Transverse colon (tissue), 4 donors: Measurements from ENCODE around the gene RNF130. TPM values are rescaled to one million over a fixed set of nuclear protein-coding genes. Genes with fewer than 3 reads are reported as not detected.

Experiments used
- DNase-seq: peaks from one replicate; pipeline ENCODE4 v3.0.0-alpha.2; 2019
- H3K27ac ChIP-seq, 4 donors: fragments of 200-600 bp; sonication (generic); 2 replicates each; pipeline ENCODE4 v1.5.1; 2016 to 2018; ENCODE audit warnings: inconsistent platforms in 4 of 4
- H3K27me3 ChIP-seq: fragments of 200-600 bp; sonication (generic); 2 replicates; pipeline ENCODE4 v1.5.1; 2017; ENCODE audit warnings: inconsistent platforms
- H3K36me3 ChIP-seq, 4 donors: fragments of 200-600 bp; sonication (generic); 2 replicates each; pipeline ENCODE4 v1.5.1; 2017 to 2019; ENCODE audit warnings: inconsistent platforms in 4 of 4
- H3K4me1 ChIP-seq, 4 donors: fragments of 200-600 bp; sonication (generic); 2 replicates each; pipeline ENCODE4 v1.5.1; 2017 to 2020; ENCODE audit warnings: inconsistent platforms in 4 of 4
- H3K4me3 ChIP-seq, 4 donors: fragments of 200-600 bp; sonication (generic); 1 replicate in 1 of 4; 2 replicates in 3 of 4; pipeline versions ENCODE4 v1.5.1 to v1.6.1; 2017 to 2019; ENCODE audit warnings: inconsistent platforms in 4 of 4
- H3K9me3 ChIP-seq, 2 donors: fragments of 200-600 bp; sonication (generic); 2 replicates each; pipeline ENCODE4 v1.5.1; 2017 to 2019; ENCODE audit warnings: inconsistent platforms in 2 of 2
- CTCF ChIP-seq, 5 experiments: fragments of 200-600 bp in 3 of 5; fragments of 450-650 bp in 2 of 5; sonication (generic) in 3 of 5; IDR thresholded peaks; 1 replicate in 2 of 5; 2 replicates in 3 of 5; pipeline ENCODE4 v1.5.1; 2016 to 2017; ENCODE audit warnings: antibody characterized with exemption in 5 of 5, inconsistent platforms in 3 of 5, mild to moderate bottlenecking in 2 of 5, moderate library complexity in 1 of 5
- EP300 ChIP-seq: sonication (generic); formaldehyde crosslinking; IDR thresholded peaks from one replicate; pipeline ENCODE4 v1.6.1; 2017; ENCODE audit warnings: antibody characterized with exemption, low read depth
- POLR2A ChIP-seq: fragments of 450-650 bp; IDR thresholded peaks from one replicate; pipeline ENCODE4 v1.6.1; 2016; ENCODE audit warnings: antibody characterized with exemption, mild to moderate bottlenecking, moderate library complexity
- POLR2AphosphoS5 ChIP-seq, 3 donors: sonication (generic); formaldehyde crosslinking; IDR thresholded peaks; one replicate each; pipeline ENCODE4 v1.6.1; 2016; ENCODE audit warnings: antibody characterized with exemption in 3 of 3
- WGBS, 2 donors: methylation state at CpG; one replicate each; pipeline ENCODE4 v1.1.5; 2018; ENCODE audit warnings: low coverage in 1 of 2; 5-methylcytosine and 5-hydroxymethylcytosine counted together
- in situ Hi-C, 4 donors: fragments of 200-750 bp; cut with MboI; loops; one replicate each; pipeline versions ENCODE4 v1.15.0 to v1.15.1; 2017; ENCODE audit warnings: low sequenced_read_pairs in 3 of 4, low pct_ligation_motif_present in 1 of 4, low pct_unique_long_range_greater_than_20kb in 1 of 4
- intact Hi-C: fragments of 100-400 bp; cut with DNase I; formaldehyde crosslinking; loops from one replicate; pipeline ENCODE4 v1.15.1; 2023; ENCODE audit warnings: low total_unique reads
- total RNA-seq, 4 donors: library from RNA; depleted of rRNA; stranded (reverse); fragments of >200 nt; gene quantifications; one replicate each; pipeline ENCODE4 v1.1.0, GENCODE V29; 2016

RNF130 gene
- total RNA-seq, 4 donors from 2014 or later: 62.2 to 95.2 (median 70.3) TPM

DNA sequence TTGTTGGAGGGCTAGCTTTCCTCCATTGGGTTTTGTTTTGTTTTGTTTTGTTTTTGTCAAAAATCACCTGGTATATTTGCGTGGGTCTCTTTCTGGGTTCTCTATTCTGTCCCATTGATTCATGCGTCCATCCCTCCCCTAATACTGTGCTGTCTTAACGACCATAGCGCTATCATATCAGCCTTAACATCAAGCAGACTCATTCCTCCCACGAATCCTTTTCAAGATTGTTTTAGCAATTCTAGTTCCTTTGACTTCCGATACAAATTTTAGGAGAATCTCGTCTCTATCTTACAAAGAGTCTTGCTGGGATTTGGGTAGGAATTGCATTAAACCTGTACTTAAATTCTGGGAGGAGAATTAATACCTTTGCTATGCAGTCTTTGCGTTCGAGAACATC, 31.1 kb upstream of the RNF130 start:
- Histone ChIP-seq H3K9me3 (peaks cover 13 to 14% of the 10 kb centered on the region in 2 donors), H3K36me3 (no peaks in the 10 kb centered on the region), H3K27me3 (no peaks in the 10 kb centered on the region), H3K27ac (no peak overlapping the region), H3K4me3 (no peak overlapping the region), H3K4me1 (no peaks in the 10 kb centered on the region)
- TF ChIP-seq EP300: no peak
- 72 to 77% methylated on average over 9 of the region's 9 CpGs for WGBS, 2 donors
- DNase-seq: no peak
- in situ Hi-C loops (no loop called here), intact Hi-C loops (no loop called here)

DNA sequence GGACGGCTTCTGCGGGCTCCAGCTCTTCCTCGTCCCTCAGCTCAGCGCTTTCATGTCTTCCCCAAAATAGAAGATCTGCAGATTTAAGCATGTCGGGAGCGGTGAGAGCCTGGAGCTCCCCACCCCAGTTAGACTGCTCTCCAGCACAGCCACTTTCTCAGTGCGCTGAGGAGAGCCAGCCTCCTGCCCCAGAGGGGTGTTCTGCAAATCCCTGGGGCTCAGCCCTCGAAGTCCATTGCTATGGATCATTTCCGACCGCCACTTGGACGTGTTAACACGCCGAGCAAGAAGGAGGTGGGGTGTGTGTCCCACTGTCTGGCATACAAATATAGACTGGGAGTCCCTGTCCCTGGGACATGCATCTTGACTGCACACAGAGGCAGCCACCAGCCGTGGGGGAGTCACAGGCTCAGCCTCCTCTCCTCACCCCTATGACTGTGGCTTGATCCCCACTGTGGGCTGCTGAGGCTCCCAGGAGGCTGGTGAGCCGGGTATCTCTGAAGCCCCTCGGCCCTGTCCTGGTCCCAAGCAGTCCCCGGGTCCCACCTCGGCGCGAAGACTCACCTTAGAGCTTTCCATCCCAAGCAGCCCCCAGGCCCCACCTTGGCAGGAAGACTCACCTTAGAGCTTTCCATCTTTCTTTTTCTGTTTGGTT, 30.0 kb upstream of the RNF130 start:
- TF ChIP-seq CTCF (IDR thresholded peaks at IDR 0.05) (no peak), POLR2A (no peak), EP300 (no peak), POLR2AphosphoS5 (IDR thresholded peaks at IDR 0.05) (no peak)
- Histone ChIP-seq H3K27me3 (no peaks in the 10 kb centered on the region), H3K27ac (no peak overlapping the region), H3K4me1 (no peaks in the 10 kb centered on the region), H3K9me3 (peaks cover 2 to 5% of the 10 kb centered on the region in 2 donors), H3K36me3 (no peaks in the 10 kb centered on the region), H3K4me3 (no peak overlapping the region)
- 75 to 100% methylated on average over 1 to 20 of the region's 20 CpGs for WGBS, 2 donors
- intact Hi-C loops: no loop called here
- in situ Hi-C loops: no loop called here
- DNase-seq: no peak

- Histone ChIP-seq H3K4me3 (no peak overlapping the region), H3K27ac (no peak overlapping the region), H3K4me1 (no peaks in the 10 kb centered on the region), H3K36me3 (no peaks in the 10 kb centered on the region), H3K27me3 (no peaks in the 10 kb centered on the region), H3K9me3 (no peaks in the 10 kb centered on the region)
- WGBS, 2 donors: 75% methylated on average over 24 of the region's 29 CpGs; no CpG with 5 or more reads in 1 of the 2 donors
- no peak for TF ChIP-seq POLR2AphosphoS5 (IDR thresholded peaks at IDR 0.05)
- TF ChIP-seq EP300: no peak
- no peak for TF ChIP-seq POLR2A
- in situ Hi-C loops: no loop called here
- DNase-seq: no peak
- intact Hi-C loops: no loop called here
Observed at GRCh38 chr5:180100621-180101450, 29.3 kb upstream of the RNF130 start.

DNA sequence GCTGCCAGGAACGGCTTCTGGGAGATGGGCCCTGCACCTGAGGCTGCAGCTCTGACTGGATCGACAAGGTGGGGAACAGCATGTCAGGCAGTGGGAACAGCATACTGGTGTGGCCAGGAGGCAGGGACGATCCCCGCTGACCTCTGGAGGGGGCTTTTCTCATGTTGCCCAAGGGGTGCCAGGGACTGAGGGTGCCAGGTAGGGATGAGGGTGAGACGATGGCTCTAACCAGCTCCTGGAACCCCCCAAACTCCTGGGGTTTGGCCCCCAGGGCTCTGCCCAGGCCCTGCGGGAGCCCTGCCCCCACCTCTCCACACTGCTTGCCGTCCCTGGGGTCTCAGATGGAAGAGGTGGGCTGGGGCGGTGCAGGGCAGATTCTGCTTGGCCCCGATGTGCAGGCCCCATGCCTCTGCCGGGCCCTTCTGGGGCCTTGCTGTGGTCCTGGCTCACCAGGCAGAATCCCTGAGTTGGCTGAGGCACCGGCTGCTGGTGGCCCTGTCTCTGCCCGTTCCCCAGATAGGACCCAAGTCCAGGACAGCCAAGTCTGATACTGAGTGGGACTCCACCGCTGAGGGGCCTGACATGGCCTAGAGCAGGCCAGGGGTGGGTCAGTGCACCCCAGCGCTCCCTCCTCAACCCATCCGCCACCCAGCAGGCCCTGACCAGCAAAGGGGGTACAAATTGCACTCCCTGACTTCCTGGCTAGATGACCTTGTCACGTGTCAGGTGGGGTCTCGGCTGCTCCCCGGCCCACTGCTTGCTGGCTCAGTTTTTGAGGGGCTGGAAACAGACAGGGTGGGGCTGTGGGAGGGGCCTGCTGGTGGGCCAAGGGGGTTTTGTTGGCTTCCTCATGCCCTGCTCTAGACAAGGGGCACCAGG, 28.4 kb upstream of the RNF130 start:
- Histone ChIP-seq H3K27ac (no peak overlapping the region), H3K9me3 (no peaks in the 10 kb centered on the region), H3K4me3 (no peak overlapping the region), H3K4me1 (no peaks in the 10 kb centered on the region), H3K36me3 (no peaks in the 10 kb centered on the region), H3K27me3 (no peaks in the 10 kb centered on the region)
- intact Hi-C loops (loop anchor here (10.0 kb wide), 1 partner anchor 115 kb away; no protein-coding TSS in a partner anchor), in situ Hi-C loops (loop anchor here in 1 of 4 donors (25.0 kb wide), 2 partner anchors 113 to 188 kb away; partner anchors contain the start of gene TBC1D9B)
- 89% methylated on average over 15 of the region's 18 CpGs; no CpG with 5 or more reads in 1 of the 2 donors for WGBS, 2 donors
- DNase-seq: no peak
- TF ChIP-seq POLR2AphosphoS5 (IDR thresholded peaks at IDR 0.05): no peak
- TF ChIP-seq POLR2A: no peak
- TF ChIP-seq EP300: no peak
- no peak for TF ChIP-seq CTCF (IDR thresholded peaks at IDR 0.05)
